HG02970 (cell line): ENCODE measurements around the gene CIDEA.

Source experiments
- ATAC-seq: cut with Tn5 transposase; IDR thresholded peaks from one replicate; pipeline ENCODE4 v1.9.1; 2021; ENCODE audit warnings: mild to moderate bottlenecking, moderate library complexity, moderate number of reproducible peaks; ENCODE audit not compliant: unreplicated experiment, low FRiP score

Gene CIDEA

GRCh38 chr18:12313530-12314245 is 59.5 kb downstream of the CIDEA start:
- ATAC-seq = no peak

- ATAC-seq = no peak
Measured at GRCh38 chr18:12314591-12315305, 60.6 kb downstream of the CIDEA start.

GRCh38 chr18:12315490-12315889 is 61.3 kb downstream of the CIDEA start:
- no peak for ATAC-seq

GRCh38 chr18:12315911-12316310 is 61.8 kb downstream of the CIDEA start:
- ATAC-seq = no peak

- no peak for ATAC-seq
Measured at GRCh38 chr18:12317664-12318333, 63.6 kb downstream of the CIDEA start.

- no peak for ATAC-seq
Measured at GRCh38 chr18:12318334-12318697, 64.2 kb downstream of the CIDEA start.

- ATAC-seq = no peak
Measured at GRCh38 chr18:12318857-12319256, 64.7 kb downstream of the CIDEA start.

- ATAC-seq = no peak
Measured at GRCh38 chr18:12321333-12321732, 67.2 kb downstream of the CIDEA start.

- no peak for ATAC-seq
Measured at GRCh38 chr18:12324991-12325725, 71.0 kb downstream of the CIDEA start.

GRCh38 chr18:12325726-12326245 is 71.6 kb downstream of the CIDEA start:
- ATAC-seq = no peak

- ATAC-seq = no peak
Measured at GRCh38 chr18:12326711-12327460, 72.7 kb downstream of the CIDEA start.
